Astrocyte of the spinal cord (primary cell): ENCODE measurements around the gene PPM1M.

Source experiments
- DNase-seq: peaks from one replicate; pipeline ENCODE4 v3.0.0; 2011; ENCODE audit warnings: low read depth, low spot score
- H3K4me3 ChIP-seq: 2 replicates; pipeline ENCODE4 v1.5.1; 2011; ENCODE audit warnings: low read depth, mild to moderate bottlenecking, low read length, moderate library complexity
- in situ Hi-C: cut with HindIII; loops from 2 replicates; pipeline ENCODE4 v1.10.0; 2017; ENCODE audit warnings: low sequenced_read_pairs
- TF ChIP-seq, protein P1 (sequence below): IDR thresholded peaks from 2 replicates; pipeline ENCODE4 v1.5.1; 2012; ENCODE audit warnings: low read depth, mild to moderate bottlenecking, low read length, inconsistent platforms

PPM1M gene

DNA sequence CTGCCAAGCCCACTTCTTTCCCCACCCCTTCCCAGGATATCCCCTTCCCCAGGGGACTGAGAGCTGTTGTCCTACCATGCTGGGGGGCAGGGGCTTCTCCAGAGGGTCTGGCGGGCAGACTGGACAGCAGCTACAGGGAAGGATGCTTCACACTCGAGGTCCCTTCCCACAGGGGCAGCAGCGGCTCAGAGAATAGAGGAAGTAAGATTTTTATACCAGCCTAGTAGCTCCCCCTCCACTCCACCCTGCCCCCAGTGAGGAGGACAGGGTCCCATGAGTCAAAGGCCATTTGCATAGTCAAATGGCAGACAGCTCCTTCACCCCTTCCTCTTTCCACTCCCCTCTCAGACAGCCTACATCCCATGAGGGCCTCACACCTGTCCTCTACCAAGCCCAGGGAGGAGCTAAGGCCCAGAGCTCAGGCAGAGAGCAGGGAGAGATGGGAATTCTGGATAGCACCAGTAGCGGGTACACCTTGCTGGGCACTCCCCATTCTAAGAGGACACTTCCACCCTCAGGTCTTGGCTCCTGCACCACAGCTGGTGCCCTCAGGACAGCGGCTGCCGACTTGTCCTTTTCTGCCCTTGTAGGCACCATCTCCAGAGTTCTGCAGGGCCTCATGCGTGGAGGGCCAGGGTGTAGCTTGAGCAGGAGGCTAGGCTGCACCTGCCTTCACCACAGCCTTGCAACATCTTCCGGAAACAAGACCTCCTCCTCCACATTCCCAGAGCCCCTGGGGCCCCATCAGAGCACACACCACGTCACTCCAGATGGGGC, 19.9 kb upstream of the PPM1M start, which contains the start of gene TLR9:
Gene TLR9, minus strand, starts transcription at position 194 of the 777 bp plus-strand sequence. Its CDS starts 116 bp downstream, at position 78.
- in situ Hi-C loops = no loop called here
- H3K4me3 ChIP-seq = no peak within 1 kb of the TSS
- no peak for DNase-seq
- TF ChIP-seq, protein P1, sequence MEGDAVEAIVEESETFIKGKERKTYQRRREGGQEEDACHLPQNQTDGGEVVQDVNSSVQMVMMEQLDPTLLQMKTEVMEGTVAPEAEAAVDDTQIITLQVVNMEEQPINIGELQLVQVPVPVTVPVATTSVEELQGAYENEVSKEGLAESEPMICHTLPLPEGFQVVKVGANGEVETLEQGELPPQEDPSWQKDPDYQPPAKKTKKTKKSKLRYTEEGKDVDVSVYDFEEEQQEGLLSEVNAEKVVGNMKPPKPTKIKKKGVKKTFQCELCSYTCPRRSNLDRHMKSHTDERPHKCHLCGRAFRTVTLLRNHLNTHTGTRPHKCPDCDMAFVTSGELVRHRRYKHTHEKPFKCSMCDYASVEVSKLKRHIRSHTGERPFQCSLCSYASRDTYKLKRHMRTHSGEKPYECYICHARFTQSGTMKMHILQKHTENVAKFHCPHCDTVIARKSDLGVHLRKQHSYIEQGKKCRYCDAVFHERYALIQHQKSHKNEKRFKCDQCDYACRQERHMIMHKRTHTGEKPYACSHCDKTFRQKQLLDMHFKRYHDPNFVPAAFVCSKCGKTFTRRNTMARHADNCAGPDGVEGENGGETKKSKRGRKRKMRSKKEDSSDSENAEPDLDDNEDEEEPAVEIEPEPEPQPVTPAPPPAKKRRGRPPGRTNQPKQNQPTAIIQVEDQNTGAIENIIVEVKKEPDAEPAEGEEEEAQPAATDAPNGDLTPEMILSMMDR = no peak

DNA sequence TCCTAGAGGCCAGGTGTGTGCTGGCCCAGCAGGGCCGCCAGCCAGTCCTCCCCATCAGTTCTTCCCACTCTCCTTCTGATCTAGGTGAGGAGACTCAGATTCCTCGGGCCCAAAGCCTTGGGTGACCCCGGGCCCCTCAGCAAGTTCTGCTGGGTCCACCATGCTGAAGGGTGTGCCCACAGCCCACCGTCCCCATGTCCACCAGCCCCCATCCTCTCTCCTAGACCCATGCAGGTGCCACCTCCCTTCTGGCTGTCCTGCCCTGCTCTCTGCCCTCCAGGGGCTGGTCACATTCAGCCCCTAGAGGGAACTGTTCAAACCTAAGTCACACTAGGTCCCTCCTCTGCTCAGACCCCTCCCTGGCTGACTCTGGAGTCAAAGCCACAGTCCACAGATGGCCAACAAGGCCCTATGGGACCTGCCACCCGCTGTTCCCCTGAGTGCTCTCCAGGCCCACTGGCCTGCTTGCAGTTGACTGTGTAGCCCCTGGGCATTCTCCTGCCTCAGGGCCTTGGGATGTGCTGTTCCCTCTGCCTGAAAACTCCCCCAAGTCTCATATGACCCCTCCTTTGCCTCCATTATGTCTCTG, 19.2 kb upstream of the PPM1M start:
- no peak overlapping the region for H3K4me3 ChIP-seq
- no peak for DNase-seq
- in situ Hi-C loops = no loop called here

DNA sequence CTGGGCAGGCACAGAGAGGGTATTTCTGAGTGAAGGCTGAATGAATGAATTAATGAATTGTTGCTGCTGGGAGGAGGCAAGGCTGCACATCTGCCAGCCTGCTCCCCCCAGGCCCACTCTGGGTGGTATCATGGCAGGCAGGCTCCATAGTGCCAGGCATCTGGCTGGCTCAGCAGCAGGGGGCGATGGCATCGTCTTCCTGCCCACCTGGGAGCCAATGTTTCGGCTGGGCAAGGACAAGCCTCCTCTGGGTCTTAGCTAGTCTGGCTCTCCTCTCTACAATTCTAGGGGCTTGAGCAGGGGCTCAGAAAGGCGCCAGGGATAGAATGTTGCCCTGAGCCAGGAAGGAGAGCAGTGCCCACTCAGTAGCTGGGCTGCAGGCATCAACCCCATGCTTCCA, 18.4 kb upstream of the PPM1M start:
- in situ Hi-C loops = no loop called here
- H3K4me3 ChIP-seq = no peak overlapping the region
- TF ChIP-seq, protein P1 = no peak
- DNase-seq = no peak

More for the DNA sequence above, 19.2 kb upstream of the PPM1M start:
- TF ChIP-seq, protein P1 = no peak

DNA sequence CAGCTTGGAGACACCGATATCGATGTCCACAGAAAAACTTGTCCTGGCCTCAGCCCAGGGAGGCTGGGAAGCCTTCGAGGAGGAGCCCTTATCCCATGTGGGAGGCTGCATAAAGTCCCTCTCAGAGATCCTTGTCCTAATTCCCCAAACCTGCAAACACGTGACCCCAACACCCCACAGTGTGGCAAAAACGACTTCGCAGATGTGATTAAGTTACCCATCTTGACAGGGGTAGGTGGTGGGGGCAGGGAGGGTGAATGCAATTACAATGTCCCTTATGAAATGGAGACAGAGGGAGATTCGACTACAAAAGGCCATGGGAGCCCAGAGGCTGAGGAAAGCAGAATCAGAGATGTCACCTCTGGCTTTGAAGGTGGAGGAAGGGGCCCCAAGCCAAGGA, 17.8 kb upstream of the PPM1M start:
- H3K4me3 ChIP-seq = no peak overlapping the region
- DNase-seq = no peak
- in situ Hi-C loops = no loop called here
- TF ChIP-seq, protein P1 = no peak

DNA sequence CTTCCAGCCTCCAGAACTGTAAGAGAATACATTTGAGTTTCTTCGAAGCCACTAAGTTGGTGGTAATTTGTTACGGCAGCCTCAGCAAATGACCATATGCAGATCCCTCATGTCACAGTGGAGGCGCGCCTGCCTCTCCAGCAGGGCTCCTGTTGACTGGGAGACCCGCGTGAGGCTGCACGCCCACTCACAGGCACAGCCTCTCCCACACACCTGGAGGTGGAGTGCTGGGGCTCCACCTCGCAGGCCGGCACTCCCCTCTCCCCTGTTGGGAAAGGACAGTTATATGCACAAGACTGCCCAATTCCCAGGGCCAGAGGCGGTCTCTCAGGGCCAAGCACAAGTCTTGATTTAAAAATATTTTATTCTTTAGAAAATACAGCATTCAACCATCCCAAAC, 17.3 kb upstream of the PPM1M start:
- TF ChIP-seq, protein P1 = no peak
- in situ Hi-C loops = no loop called here
- no peak for DNase-seq
- no peak overlapping the region for H3K4me3 ChIP-seq

DNA sequence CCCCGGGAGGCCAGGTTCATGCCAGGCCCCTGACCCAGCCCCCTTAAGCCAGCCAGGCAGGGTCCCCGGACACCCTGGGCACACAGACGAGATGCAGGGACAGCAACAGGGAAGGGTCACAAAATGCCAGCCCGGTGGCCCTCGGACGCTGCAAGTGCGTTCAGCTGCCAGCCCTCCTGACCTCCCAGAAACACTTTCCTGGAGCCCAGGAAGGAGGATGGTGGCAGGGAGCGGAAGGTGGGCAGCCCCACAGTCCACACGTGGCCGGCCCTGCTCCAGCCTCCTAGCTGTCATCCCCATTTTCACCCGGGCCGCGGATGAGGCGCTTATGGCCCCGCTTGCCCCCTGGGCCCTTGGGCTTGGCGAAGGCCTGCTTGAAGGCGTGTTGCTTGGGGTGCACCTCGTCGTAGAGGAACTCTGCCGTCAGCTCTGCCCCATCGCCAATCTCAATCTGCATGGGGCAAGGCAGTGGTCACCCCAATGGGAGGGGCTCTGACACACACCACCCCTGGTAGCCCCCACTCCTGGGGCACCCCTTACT, 16.7 kb upstream of the PPM1M start:
- TF ChIP-seq, protein P1 = no peak
- in situ Hi-C loops = no loop called here
- DNase-seq = no peak
- H3K4me3 ChIP-seq = no peak overlapping the region
